CD14-positive monocyte (primary cell): ENCODE data around the gene SLC38A10. TPM values are rescaled to one million over a fixed set of nuclear protein-coding genes. Genes with fewer than 3 reads are reported as not detected.
A peak's percentile ranks its signal among the peaks of the same experiment; 100 is the strongest.

Experiments
- DNase-seq, 3 donors: peaks; one replicate each; pipeline ENCODE4 v3.0.0-alpha.2; 2011 to 2022
- H2AFZ ChIP-seq: 2 replicates; pipeline ENCODE4 v1.6.0; 2012; ENCODE audit warnings: mild to moderate bottlenecking, low read depth, low read length, inconsistent platforms; ENCODE audit not compliant: insufficient read depth, poor library complexity, severe bottlenecking
- H3K27ac ChIP-seq, 2 donors: 1 replicate in 1 of 2; 2 replicates in 1 of 2; pipeline ENCODE4 v1.5.1; 2012 to 2013; ENCODE audit warnings: low read length in 2 of 2, control low read depth in 1 of 2, inconsistent platforms in 1 of 2, low read depth in 1 of 2, mild to moderate bottlenecking in 1 of 2
- H3K27me3 ChIP-seq, 2 donors: one replicate each; pipeline versions ENCODE4 v1.6.0 to v1.6.1; 2011 to 2013; ENCODE audit warnings: low read length in 2 of 2; ENCODE audit not compliant: control insufficient read depth in 2 of 2, insufficient read depth in 2 of 2
- H3K36me3 ChIP-seq, 2 donors: replicated peaks in 1 of 2; 1 replicate in 1 of 2; 2 replicates in 1 of 2; pipeline versions ENCODE4 v1.5.1 to v1.6.1; 2012 to 2013; ENCODE audit warnings: low read length in 2 of 2, control low read depth in 1 of 2, inconsistent platforms in 1 of 2, mild to moderate bottlenecking in 1 of 2; ENCODE audit not compliant: insufficient read depth in 2 of 2, control insufficient read depth in 1 of 2
- H3K4me1 ChIP-seq, 2 donors: 1 replicate in 1 of 2; 2 replicates in 1 of 2; pipeline versions ENCODE4 v1.5.1 to v1.6.1; 2012 to 2013; ENCODE audit warnings: low read length in 2 of 2, control low read depth in 1 of 2, inconsistent platforms in 1 of 2, mild to moderate bottlenecking in 1 of 2, moderate library complexity in 1 of 2; ENCODE audit not compliant: insufficient read depth in 2 of 2, control insufficient read depth in 1 of 2
- H3K4me2 ChIP-seq: replicated peaks from 2 replicates; pipeline ENCODE3; 2012; ENCODE audit warnings: low read length, moderate library complexity, mild to moderate bottlenecking; ENCODE audit not compliant: poor library complexity, severe bottlenecking; ENCODE audit errors: extremely low read depth
- H3K4me3 ChIP-seq, 3 experiments: fragments of 200-600 bp in 1 of 3; sonication (generic) in 1 of 3; replicated peaks in 1 of 3; 1 replicate in 2 of 3; 2 replicates in 1 of 3; pipeline ENCODE4 v1.5.1; 2011 to 2013; ENCODE audit warnings: low read length in 3 of 3, mild to moderate bottlenecking in 3 of 3, control low read depth in 2 of 3, low read depth in 2 of 3, inconsistent platforms in 1 of 3, moderate library complexity in 1 of 3
- H3K79me2 ChIP-seq: 2 replicates; pipeline ENCODE4 v1.6.0; 2012; ENCODE audit warnings: mild to moderate bottlenecking, control low read depth, inconsistent platforms, low read length, moderate library complexity; ENCODE audit not compliant: insufficient read depth
- H3K9ac ChIP-seq: 2 replicates; pipeline ENCODE4 v1.6.0; 2017; ENCODE audit warnings: low read length, mild to moderate bottlenecking; ENCODE audit not compliant: insufficient read depth, poor library complexity, severe bottlenecking
- H3K9me3 ChIP-seq, 2 donors: replicated peaks in 1 of 2; 1 replicate in 1 of 2; 2 replicates in 1 of 2; pipeline versions ENCODE4 v1.5.1 to v1.6.1; 2012 to 2013; ENCODE audit warnings: low read length in 2 of 2, control low read depth in 1 of 2; ENCODE audit not compliant: control insufficient read depth in 1 of 2, insufficient read depth in 1 of 2
- H4K20me1 ChIP-seq: 2 replicates; pipeline ENCODE4 v1.6.0; 2012; ENCODE audit warnings: mild to moderate bottlenecking, low read length, control low read depth, moderate library complexity; ENCODE audit not compliant: insufficient read depth
- H3K27ac Mint-ChIP-seq, 7 donors: one replicate each; pipeline ENCODE4 v1.8.0; 2020; ENCODE audit warnings: mild to moderate bottlenecking in 7 of 7, mixed read lengths in 7 of 7, moderate library complexity in 6 of 7, inconsistent platforms in 2 of 7
- H3K27me3 Mint-ChIP-seq, 3 donors: one replicate each; pipeline ENCODE4 v1.8.0; 2021 to 2022; ENCODE audit warnings: low read depth in 3 of 3, mild to moderate bottlenecking in 3 of 3, mixed read lengths in 3 of 3, moderate library complexity in 3 of 3, inconsistent platforms in 1 of 3
- H3K36me3 Mint-ChIP-seq, 2 donors: one replicate each; pipeline ENCODE4 v1.8.0; 2020; ENCODE audit warnings: mixed read lengths in 2 of 2, inconsistent platforms in 1 of 2, mild to moderate bottlenecking in 1 of 2
- H3K4me1 Mint-ChIP-seq: one replicate; pipeline ENCODE4 v1.8.0; 2020; ENCODE audit warnings: mild to moderate bottlenecking, mixed read lengths
- H3K4me3 Mint-ChIP-seq, 2 donors: one replicate each; pipeline ENCODE4 v1.8.0; 2020; ENCODE audit warnings: mild to moderate bottlenecking in 2 of 2, mixed read lengths in 2 of 2, moderate library complexity in 1 of 2
- H3K9me3 Mint-ChIP-seq, 7 donors: one replicate each; pipeline ENCODE4 v1.8.0; 2020 to 2022; ENCODE audit warnings: mixed read lengths in 7 of 7, mild to moderate bottlenecking in 6 of 7, moderate library complexity in 6 of 7, inconsistent platforms in 2 of 7
- CTCF ChIP-seq: fragments of 200-600 bp; IDR thresholded peaks from one replicate; pipeline ENCODE4 v1.8.0; 2022; ENCODE audit warnings: antibody characterized with exemption, mild to moderate bottlenecking
- WGBS: methylation state at CpG from one replicate; pipeline ENCODE4 v1.1.5; 2013; ENCODE audit warnings: missing lambda C conversion rate; ENCODE audit not compliant: insufficient coverage; 5-methylcytosine and 5-hydroxymethylcytosine counted together
- intact Hi-C, 2 donors: fragments of 100-400 bp; cut with micrococcal nuclease; formaldehyde crosslinking; loops; one replicate each; pipeline versions ENCODE4 v1.15.0 to v1.15.1; 2023
- polyA plus RNA-seq, 3 donors: library from polyadenylated mRNA; depleted of rRNA in 1 of 3; unstranded in 2 of 3; stranded (reverse) in 1 of 3; fragments of 300-500 nt in 2 of 3; fragments of >200 nt in 1 of 3; fragmentation: Illumina TruSeq in 2 of 3; gene quantifications; 1 replicate in 2 of 3; 2 replicates in 1 of 3; pipeline ENCODE4 v1.2.3, GENCODE V29; 2012 to 2021

SLC38A10 gene
- polyA plus RNA-seq, 3 donors, result 50.8 to 76.1 (median 68.4) TPM

GRCh38 chr17:81289627-81290026 lies 5.5 kb downstream of the SLC38A10 start:
- TF ChIP-seq CTCF, result no peak
- Histone ChIP-seq H3K79me2 (peaks cover 87% of the 10 kb centered on the region), H3K4me3 (no peak overlapping the region), H3K27ac (peak overlapping the region; percentile 21 to 97), H2AFZ (no peak overlapping the region), H3K36me3 (peaks cover 6 to 11% of the 10 kb centered on the region in 2 donors), H3K9me3 (no peaks in the 10 kb centered on the region), H3K4me2 (no peak overlapping the region), H3K27me3 (no peaks in the 10 kb centered on the region), H3K9ac (no peak overlapping the region), H3K4me1 (peaks cover 93 to 96% of the 10 kb centered on the region in 2 donors), H4K20me1 (peaks cover 6% of the 10 kb centered on the region)
- Mint-ChIP-seq H3K4me1 (peaks cover 85% of the 10 kb centered on the region), H3K27me3 (no peaks in the 10 kb centered on the region), H3K4me3 (no peak overlapping the region), H3K36me3 (peaks cover 19 to 46% of the 10 kb centered on the region in 2 donors), H3K27ac (peak overlapping the region in 4 of 7 donors; percentile 77 to 93 (median 82)), H3K9me3 (no peaks in the 10 kb centered on the region)
- intact Hi-C loops, result loop anchor here (5.0 to 10.0 kb wide), 3 partner anchors 105 to 195 kb away; partner anchors contain the start of gene BAHCC1 (in 1 of the 2)
- DNase-seq, result no peak
- WGBS, result 98% methylated on average over 20 of the region's 21 CpGs

GRCh38 chr17:81288715-81289114 lies 6.4 kb downstream of the SLC38A10 start:
- Mint-ChIP-seq H3K36me3 (peaks cover 24 to 53% of the 10 kb centered on the region in 2 donors), H3K9me3 (no peaks in the 10 kb centered on the region), H3K27me3 (no peaks in the 10 kb centered on the region), H3K27ac (peak overlapping the region; percentile 93 to 98 (median 96)), H3K4me1 (peaks cover 83% of the 10 kb centered on the region), H3K4me3 (peak overlapping the region in 1 of 2 donors; percentile 35)
- intact Hi-C loops, result loop anchor here in 1 of 2 donors (10.0 kb wide), 2 partner anchors 106 to 196 kb away; partner anchors contain the start of gene BAHCC1
- no peak overlapping the region for H2AFZ ChIP-seq
- no peaks in the 10 kb centered on the region for H3K27me3 ChIP-seq
- H3K36me3 ChIP-seq, result peaks cover 6 to 16% of the 10 kb centered on the region in 2 donors
- TF ChIP-seq CTCF, result no peak
- DNase-seq, result peak in 2 of 3 donors; percentile 25 to 43
- H3K9ac ChIP-seq, result no peak overlapping the region
- peaks cover 87% of the 10 kb centered on the region for H3K79me2 ChIP-seq
- no peaks in the 10 kb centered on the region for H3K9me3 ChIP-seq
- peaks cover 91 to 93% of the 10 kb centered on the region in 2 donors for H3K4me1 ChIP-seq
- peak overlapping the region; percentile 86 for H3K4me2 ChIP-seq
- H3K4me3 ChIP-seq, result peak overlapping the region in 1 of 3 experiments; percentile 75
- H4K20me1 ChIP-seq, result peaks cover 6% of the 10 kb centered on the region
- peak overlapping the region; percentile 95 to 97 for H3K27ac ChIP-seq
- WGBS, result 62% methylated on average over 5 of the region's 8 CpGs
